GM19328 (cell line): ENCODE measurements around the gene PSMB10.

ENCODE experiments used
- ATAC-seq: cut with Tn5 transposase; IDR thresholded peaks from one replicate; pipeline ENCODE4 v1.9.1; 2021; ENCODE audit warnings: mild to moderate bottlenecking, moderate library complexity; ENCODE audit not compliant: unreplicated experiment

PSMB10 gene

DNA sequence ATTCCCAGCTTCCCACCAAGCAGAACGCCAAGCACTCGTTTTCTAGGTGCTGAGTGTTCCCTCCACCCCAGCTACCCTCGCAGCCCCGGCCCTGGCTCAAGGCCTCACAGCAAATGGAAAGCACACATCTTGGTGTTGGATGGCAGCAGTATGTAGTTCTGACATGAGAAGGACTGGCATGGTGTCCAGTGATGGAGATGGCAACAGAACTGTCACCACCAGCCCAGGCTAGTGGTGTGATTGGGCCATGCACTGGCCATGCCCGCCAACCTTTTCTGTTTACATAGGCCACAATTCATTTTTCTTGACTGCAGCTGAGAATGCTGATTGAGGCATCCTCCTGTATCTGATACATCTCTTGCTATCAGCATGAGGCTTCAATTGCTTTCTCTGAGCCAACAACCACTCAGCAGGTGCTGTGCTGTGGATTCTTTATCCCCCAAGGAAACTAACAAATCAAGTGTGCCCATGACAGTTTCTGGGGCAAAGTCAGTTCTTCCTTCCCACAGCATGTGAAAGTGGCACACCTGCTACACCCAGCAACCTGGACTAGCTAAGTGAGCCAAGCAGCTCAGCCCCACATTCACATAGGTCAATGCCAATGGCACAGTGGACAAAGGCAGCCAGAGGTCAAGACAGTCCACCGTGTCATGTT lies 28.0 kb upstream of the PSMB10 start:
- no peak for ATAC-seq

GRCh38 chr16:67963662-67964321 lies 27.1 kb upstream of the PSMB10 start:
- no peak for ATAC-seq

DNA sequence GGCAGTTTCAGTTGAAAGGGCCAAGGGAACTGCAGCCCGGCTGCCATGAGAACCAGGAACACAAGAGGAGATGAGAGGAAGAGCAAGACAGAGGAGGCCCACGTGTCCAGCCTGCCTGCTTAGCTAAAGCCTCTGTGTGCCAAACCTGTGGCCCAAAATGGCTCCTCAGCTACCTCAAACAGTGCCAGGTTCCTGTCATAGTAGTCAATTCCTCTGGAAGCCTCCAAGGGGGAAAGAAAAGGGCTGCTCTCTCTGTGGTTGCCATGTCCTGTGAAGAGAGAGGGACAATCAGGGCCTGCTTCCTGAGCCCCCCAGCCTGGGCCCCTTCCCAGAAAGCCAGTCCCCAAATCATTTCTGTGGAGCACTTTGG lies 26.6 kb upstream of the PSMB10 start:
- no peak for ATAC-seq

GRCh38 chr16:67962135-67962534 lies 25.5 kb upstream of the PSMB10 start:
- no peak for ATAC-seq

DNA sequence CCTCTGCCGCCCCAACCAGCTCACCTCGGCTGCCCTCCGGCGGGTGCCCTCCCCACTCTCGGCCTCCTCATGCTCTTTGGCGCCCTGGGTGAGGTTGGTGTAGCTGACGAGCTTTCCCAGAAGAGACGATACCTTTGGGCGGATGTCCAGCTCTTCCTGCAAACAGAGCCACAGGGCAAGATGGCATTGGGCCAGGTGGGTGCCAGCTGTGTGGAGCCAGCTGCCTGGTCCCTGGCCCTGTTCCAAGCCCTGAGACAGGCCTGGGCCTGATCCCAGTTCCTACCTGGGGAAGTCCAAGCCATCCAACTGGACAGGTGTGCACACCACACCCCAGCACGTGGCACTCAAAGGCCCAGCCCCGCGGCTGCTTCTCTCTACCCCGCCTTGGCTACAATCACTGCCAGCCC lies 24.9 kb upstream of the PSMB10 start:
- no peak for ATAC-seq

- ATAC-seq = no peak
Measured at GRCh38 chr16:67959536-67960329, 23.1 kb upstream of the PSMB10 start.

- ATAC-seq = no peak
Measured at GRCh38 chr16:67957622-67958021, 21.0 kb upstream of the PSMB10 start.

GRCh38 chr16:67954421-67955196 lies 18.0 kb upstream of the PSMB10 start:
- no peak for ATAC-seq

GRCh38 chr16:67953641-67954375 lies 17.2 kb upstream of the PSMB10 start:
- ATAC-seq = no peak

- no peak for ATAC-seq
Measured at GRCh38 chr16:67951485-67951884, 14.8 kb upstream of the PSMB10 start.

GRCh38 chr16:67950335-67950843 lies 13.7 kb upstream of the PSMB10 start:
- ATAC-seq = no peak

DNA sequence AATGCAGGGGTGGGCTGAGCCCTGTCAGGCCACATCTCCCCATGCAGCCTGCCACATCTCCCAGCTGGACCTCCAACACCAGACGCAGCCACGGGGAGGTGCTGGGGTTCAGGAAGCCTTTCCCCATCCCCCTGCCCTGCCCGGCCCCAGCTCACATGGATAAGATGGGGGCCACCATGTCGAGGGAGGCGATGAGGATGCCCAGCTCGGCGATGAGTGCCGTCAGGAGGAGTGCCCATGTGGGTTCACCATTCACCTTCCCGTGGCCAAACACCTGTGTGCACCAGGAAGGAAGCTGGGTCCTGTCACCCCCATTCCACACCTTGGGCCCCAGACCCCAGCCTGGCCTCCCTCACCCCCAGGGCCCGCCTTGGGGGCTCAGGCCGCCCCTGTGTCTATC lies 13.0 kb upstream of the PSMB10 start:
- ATAC-seq = no peak

GRCh38 chr16:67948015-67948414 lies 11.4 kb upstream of the PSMB10 start:
- ATAC-seq = no peak

GRCh38 chr16:67946966-67947558 lies 10.4 kb upstream of the PSMB10 start:
- no peak for ATAC-seq

GRCh38 chr16:67946128-67946569 lies 9.5 kb upstream of the PSMB10 start:
- ATAC-seq = no peak

DNA sequence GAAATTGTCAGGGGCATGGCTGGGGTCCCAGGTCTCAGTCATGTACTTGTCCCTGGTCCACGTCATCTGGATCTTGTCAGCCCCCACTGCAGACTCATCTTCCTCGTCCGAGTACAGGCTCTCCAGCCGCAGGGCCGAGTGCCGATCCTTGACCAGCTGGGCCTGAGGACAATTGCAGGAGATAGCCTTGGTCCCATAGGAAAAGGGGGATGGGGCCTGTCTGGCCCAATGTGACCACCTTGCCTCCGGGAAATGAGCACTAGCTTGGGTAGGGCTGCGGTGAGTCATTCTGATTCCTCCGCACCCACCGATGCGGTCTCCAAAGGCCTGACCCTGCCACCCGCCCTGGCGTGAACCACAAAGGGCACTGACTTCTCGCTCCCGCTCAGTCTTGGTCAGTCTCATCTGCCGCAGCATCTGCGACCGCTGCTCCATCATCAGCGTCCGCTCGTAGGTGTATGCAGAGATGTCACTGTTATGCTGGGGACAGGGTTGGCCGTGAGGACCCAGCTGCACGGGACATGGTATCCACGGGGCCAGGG lies 8.8 kb upstream of the PSMB10 start:
- no peak for ATAC-seq

DNA sequence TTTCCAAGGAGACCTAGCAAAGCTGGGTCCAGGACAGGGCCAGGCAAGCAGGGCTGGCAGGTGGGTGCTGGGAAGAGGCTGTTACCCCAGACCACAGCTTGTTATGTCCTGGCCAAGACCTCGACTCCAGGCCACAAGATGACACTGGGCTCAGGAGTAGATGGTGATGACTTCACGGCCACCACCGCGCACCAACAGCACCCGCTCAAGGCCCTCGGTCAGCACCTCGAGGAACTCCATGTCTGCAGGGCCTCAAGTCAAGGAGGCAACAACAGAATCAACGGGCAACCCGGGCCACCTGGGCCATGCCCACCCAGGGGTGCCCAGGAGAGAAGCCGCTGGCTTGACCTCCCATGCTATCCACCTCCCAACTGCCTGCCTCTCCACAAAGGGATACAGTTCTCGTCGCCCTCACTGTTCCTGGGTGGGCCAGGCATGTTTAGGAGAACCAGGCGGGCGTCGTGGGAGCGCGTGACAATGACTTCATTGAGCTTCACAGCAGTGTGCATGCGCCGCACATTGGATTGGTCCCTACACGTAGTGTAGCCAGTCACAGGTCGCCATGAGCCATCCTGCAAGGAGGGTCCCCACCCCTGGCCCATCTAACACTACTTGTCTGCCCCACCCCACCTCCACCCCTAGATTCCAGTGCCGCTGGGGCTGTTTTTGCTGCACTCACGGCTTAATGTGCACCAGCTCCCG lies 8.2 kb upstream of the PSMB10 start:
- no peak for ATAC-seq

GRCh38 chr16:67943619-67944504 lies 7.2 kb upstream of the PSMB10 start, which contains the start of gene LCAT:
TSS of gene LCAT (minus strand) at chr16:67944120. CDS start at chr16:67944101, 19 bp downstream.
- ATAC-seq = no peak
